GM21528 (cell line): ENCODE results near the gene ANKRD1.

Source experiments
- ATAC-seq: cut with Tn5 transposase; IDR thresholded peaks from one replicate; pipeline ENCODE4 v1.9.1; 2021; ENCODE audit warnings: mild to moderate bottlenecking, moderate library complexity; ENCODE audit not compliant: unreplicated experiment, low FRiP score

Gene ANKRD1

DNA sequence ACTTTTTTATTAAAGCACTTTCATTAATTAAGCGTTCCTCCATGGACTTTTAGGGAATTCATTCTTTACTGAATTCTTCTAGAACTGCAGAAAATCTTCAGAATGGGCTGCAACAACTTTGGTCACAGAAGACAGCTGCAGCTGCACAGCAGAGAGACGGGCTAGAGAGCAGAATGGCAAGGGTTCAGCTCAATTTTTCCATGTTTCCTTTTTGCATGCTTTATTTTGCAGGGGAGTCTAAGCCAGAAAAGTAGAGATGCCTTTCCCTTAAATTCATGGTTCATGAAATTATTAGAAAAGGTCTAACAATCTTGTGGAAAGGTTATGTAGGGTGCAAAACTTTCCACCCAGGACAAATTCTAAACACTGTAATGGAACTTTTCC is 15.4 kb upstream of the ANKRD1 start:
- no peak for ATAC-seq

DNA sequence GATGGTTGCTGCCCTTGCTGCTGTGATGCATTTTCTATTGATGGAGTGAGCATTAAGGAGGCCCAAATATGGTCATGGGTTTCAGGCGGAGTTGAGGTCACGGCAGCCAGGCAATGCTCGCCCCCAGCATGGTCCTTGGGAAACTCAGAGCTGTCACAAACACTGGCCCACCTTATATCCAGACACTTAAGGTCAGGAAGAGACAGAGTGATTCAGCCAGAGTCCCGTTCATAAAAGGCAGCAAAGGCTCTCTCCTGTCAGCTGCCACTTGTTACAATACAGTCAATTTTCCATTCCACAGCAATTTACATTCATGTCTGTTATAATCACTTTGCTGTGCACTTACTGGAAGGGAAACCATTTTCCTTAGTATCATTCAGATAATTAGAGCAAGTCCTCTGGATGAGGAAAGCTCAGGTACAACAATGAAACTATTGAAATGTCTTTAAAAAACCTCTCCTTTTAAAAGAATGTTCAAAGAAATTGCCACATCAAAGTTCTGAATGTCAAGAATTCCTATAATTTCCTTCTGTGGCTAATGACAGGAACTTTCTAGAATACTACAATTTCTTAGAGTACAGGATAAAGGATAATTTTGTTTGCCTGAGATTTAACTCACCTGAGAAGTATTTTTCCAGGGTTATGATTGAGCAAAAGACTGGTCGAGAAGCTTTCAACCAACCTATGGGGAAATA is 14.8 kb upstream of the ANKRD1 start:
- no peak for ATAC-seq

GRCh38 chr10:90930971-90931871 is 10.3 kb upstream of the ANKRD1 start:
- no peak for ATAC-seq

DNA sequence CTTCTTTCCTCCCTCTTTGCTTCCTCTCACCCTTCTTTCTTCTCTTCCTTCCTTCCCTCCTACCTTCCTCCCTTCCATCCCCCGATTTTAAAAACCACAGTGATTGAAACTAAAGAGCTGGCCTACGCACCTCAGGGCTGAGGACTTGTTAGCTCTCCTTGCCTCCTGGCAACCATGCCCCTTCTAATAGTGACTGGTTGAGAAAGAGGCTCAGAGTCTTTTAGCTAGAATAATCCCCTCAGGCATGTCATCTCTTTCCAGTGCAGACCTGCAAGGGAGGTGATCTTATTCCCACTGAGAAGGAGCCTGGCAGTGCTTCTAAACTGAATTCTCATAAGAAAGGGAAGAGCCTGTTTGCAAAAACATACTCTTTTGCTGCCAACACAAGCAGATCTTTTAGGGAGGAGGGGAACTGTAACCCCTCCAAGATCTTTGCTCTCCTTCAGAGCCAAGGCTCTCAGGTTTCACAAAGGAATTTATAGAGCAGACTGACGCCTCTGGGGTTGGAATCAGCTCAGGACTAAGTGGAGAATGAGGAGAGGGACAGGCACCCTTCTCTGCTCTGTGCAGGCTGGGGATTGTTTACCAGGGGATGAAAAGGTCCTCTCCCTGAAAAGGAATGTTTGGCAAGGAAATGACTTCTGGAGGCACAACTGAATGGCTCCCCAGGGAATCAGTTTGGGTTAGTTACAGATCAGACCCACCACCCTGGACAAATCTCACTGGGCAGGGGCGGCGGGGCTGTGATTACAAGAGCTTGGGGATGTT is 9.4 kb upstream of the ANKRD1 start:
- ATAC-seq: no peak

- ATAC-seq: no peak
These were observed 8.3 kb upstream of the ANKRD1 start for GRCh38 chr10:90929179-90929578.

- ATAC-seq: no peak
These were observed 6.4 kb upstream of the ANKRD1 start for GRCh38 chr10:90927293-90927692.

DNA sequence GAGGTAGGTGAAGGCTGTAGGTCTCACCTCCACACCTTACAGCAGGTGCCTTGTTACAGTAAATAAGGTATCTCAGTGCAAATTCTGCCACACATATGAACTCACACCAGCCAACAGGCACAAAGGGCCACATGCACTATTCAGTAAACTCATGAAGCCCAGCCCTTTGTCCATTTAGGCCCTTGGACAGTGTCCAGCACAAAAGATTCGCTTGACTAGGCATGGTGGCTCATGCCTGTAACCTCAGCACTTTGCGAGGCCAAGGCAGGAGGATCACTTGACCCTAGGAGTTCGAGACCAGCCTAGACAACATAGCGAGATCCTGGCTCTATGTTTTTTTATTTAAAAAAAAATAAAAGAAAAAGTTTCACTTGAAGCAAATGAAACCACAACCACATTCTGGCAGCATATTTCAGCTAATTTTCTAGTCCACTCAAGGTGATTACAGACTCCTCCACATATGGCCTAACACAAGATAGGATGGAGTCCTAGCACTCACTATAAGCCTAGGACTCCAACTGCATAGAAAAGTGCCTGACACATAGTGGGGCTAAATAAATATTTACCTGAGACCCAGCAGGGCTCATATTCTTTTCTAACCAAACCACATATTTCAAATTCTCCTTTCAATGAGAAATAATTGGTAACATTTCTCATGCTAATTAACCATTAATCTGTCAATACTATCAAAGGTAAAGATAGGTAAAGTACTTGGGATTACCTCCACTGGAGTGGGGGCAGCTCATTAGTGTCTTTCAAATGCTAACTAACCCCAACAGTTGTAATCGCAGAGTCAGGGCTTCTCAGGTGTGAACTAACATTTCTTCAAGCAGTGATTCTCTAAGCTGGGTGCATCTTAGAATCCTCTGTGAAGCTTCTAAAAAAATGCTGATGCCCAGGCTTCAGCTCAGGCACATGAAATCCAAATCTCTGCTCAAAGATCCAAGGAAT is 4.5 kb upstream of the ANKRD1 start:
- no peak for ATAC-seq

GRCh38 chr10:90924552-90924951 is 3.7 kb upstream of the ANKRD1 start:
- ATAC-seq: no peak

DNA sequence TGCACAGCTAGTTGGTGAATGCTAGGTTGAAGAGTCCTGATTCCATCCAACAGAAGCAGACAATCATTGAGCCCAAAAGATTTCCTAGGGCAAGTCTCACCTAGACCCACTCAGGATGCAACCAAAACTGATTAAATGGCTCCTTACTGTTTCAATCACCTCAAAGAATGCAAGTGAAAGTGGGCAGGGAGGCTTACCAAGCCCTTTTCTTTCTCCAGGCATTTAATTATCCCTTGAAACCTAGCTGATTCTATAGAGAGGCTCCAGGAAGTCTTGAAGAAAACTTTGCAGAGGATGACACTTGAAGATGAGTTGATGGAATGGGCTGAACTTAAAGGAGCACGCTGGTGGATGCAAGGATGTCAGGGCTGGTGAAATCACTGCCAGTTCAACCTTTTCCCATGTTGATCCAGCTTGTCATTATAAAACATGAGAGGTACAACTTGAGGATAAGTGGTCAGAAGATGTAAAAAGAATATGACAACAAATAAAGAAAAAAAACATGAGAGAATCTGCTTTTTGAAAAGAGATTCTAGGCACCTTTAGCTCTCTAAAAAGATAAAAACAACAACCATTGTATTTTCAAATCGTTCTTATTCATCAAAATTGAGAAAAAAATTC is 2.3 kb upstream of the ANKRD1 start:
- ATAC-seq: no peak

- no peak for ATAC-seq
These were observed 1.0 kb upstream of the ANKRD1 start for GRCh38 chr10:90921906-90922305.

- ATAC-seq: no peak
These were observed 958 bp downstream of the ANKRD1 start for GRCh38 chr10:90919683-90920574.

DNA sequence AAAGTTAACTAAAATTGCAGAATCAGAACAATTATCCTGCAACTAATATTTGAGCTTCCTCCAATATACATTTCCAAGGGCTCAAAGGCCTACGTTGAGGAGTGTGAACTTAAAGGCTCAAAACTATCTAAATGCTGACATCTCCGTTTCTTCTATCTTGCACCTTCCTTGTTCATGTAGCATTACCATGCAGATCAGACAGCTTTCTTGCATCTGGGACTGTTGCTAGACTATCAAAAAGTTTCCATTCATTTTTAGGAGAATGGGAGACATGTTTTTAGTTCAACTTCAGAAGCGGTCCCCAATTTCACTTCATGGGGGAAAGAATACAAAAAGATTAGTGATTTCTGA is 2.9 kb downstream of the ANKRD1 start:
- ATAC-seq: no peak

- no peak for ATAC-seq
These were observed 3.5 kb downstream of the ANKRD1 start for GRCh38 chr10:90917238-90917967.

DNA sequence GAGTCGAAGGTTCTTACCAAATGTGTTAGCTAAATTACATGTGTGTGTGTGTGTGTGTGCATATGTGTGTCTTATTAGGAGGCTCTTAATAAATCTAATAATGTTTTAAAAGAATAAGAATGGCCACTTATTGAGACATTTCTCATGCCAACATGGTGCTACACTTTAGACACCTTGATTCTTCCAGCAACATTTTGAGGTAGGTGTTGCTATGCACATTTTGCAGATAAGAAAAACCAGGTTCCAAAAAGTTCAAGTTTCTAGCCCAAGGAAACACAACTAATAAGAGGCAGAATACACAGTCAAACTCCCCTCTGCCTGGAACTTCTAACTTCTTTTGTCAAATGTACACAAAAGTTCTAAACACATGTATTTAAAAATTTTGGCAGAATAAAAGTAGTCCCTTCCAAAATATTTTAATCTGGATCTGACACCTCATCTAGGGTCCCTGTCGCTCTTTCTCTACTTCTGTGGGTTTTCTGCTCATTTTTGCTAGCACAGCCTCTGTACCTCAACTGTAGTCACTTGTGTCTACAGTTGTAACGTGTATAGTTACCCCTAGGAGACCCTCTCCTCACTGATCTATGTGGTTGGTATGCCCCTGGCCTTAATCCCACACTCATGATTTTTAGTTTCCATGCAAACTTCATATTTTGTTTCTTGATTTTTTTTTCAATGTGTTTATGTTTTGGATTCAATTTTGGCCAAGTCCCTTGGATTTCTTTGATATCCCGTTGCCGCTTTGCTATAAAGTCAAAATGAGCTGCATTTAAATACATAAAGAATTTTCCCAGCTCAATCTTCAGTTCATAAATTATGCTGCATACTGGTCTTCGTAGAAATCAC is 4.3 kb downstream of the ANKRD1 start:
- no peak for ATAC-seq

DNA sequence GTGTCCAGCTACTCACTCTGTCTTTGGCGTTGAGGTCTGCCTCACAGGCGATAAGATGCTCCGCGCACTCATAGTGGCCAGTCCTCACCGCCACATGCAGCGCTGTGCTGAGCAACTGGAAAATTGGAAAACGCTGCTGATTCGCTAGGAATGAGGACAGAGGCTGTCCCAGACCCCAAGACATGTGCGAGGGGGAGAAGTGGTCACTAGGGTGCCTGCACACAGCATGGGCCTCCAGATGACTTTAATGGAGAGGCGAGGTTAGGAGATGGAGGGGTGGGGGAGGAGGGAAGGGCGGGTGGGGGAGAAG is 5.2 kb downstream of the ANKRD1 start:
- no peak for ATAC-seq

- no peak for ATAC-seq
These were observed 5.7 kb downstream of the ANKRD1 start for GRCh38 chr10:90914992-90915765.
